CD1c-positive myeloid dendritic cell (primary cell): ENCODE results near the gene KIF19.
"Not testable (repeated sequence)": the region's sequence is repeated elsewhere in the genome, so short reads cannot be mapped to it uniquely, and the experiment has no call there.

Experiments used
- DNase-seq: peaks from one replicate; pipeline ENCODE4 v3.0.0-alpha.2; 2016; ENCODE audit errors: extremely low spot score

The KIF19 gene

GRCh38 chr17:74325743-74326379, at the start of gene KIF19:
Gene KIF19 (plus strand): TSS chr17:74326226. CDS start chr17:74326350, 124 bp downstream.
- peak; percentile 56 for DNase-seq

DNA sequence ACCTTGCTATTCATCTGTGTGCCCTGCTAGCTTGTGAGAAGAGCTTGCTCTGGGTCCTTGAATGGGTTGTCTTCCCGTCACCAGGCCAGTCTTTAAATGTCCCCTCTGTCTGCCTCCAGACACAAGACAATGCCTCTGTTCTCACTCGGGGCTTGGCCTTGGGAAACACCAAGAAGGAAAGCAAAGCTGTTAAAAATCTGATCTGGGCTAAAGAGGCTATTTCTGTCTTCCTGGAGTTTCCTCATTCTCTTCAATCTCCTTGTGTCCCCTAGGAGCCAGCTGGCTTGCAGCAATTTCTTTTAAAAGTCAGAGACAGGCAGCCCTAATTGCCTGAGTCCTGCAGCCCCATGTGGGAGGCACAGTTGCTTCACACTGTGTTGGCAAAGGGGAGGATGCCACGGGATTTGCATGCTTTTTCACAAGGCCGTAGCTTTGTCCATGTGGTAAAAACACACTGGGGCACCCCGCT, 49.5 kb upstream of the KIF19 start:
- DNase-seq: peak; percentile 57

DNA sequence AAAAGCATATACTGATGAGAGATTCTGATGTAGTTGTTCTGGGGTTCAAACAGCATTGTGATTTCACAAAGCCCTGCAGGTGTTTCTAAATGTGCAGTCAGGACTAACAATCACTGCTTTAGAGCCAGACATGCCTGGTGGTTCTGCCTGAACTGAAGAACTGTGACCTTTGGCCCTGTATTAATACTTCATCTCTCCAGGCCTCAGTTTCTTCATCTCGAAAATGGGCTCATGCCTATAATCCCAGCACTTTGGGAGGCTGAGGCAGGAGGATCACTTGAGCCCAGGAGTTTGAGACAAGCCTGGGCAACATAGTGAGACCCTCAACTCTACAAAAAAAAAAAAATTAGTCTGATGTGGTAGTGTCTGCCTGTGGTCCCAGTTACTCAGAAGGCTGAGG, 48.1 kb upstream of the KIF19 start:
- DNase-seq: no peak

GRCh38 chr17:74279617-74280016, 46.4 kb upstream of the KIF19 start:
- DNase-seq: not testable (repeated sequence)

- DNase-seq: peak; percentile 91
These were observed 45.9 kb upstream of the KIF19 start for GRCh38 chr17:74280093-74280513.

- no peak for DNase-seq
These were observed 44.2 kb upstream of the KIF19 start for GRCh38 chr17:74281799-74282198.

DNA sequence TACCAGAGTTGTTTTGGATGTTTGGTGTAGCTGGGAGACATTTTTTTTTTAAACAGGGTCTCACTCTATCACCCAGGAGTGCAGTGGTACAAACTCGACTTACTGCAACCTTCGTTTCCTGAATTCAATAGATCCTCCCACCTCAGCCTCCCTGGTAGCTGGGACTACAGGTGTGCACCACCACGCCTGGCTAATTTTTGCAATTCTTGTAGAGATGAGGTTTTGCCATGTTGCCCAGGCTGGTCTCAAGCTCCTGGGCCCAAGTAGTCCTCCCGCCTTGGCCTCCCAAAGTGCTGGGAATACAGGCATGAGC, 43.8 kb upstream of the KIF19 start:
- DNase-seq: not testable (repeated sequence)

DNA sequence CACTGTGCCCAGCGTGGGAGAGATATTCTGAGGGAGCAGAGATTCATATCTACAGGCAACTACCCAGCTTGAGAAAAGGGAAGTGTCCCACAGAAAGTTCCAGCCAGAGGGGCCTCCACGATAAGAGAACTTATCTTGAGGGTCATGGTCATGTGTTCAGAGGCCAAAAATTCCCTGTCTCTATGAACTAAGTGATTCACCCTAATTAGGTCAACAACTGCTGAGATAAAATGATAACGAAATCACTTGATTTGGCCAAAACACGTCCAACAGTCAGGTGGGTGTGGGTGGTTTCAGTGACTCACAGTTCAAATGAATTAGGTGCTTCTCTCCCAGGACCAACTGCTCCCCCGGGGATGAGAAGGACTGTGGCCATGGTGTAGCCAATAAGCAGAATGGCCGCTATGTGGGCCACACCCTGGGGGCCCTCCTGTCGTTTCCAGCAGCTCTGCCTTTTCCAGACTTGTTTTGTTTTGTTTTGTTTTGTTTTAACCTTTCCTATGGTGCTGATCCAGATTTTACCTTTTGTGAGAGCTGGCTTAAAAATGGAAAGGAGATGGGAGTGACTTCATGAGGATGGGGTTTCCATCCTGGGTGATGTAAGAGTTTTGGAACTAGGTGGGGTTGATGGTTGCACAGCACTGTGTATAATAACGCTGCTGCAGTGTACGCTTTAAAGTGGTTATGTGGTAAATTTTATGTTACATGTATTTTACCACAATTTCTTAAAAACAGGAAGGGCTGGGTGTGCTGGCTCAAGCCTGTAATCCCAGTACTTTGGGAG, 43.2 kb upstream of the KIF19 start:
- DNase-seq: peak; percentile 92

DNA sequence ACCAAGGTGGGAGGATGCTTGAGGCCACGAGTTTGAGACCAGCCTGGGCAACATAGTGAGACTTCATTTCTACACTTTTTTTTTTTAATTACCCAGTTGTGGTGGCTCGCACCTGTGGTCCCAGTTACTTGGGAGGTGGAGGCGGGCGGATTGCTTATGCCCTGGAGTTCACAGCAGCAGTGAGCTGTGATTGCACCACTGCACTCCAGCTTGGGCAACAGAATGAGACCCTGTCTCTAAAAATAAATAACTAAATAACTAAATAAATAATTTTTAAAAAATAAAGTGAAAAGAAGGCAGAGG, 42.7 kb upstream of the KIF19 start:
- no peak for DNase-seq

DNA sequence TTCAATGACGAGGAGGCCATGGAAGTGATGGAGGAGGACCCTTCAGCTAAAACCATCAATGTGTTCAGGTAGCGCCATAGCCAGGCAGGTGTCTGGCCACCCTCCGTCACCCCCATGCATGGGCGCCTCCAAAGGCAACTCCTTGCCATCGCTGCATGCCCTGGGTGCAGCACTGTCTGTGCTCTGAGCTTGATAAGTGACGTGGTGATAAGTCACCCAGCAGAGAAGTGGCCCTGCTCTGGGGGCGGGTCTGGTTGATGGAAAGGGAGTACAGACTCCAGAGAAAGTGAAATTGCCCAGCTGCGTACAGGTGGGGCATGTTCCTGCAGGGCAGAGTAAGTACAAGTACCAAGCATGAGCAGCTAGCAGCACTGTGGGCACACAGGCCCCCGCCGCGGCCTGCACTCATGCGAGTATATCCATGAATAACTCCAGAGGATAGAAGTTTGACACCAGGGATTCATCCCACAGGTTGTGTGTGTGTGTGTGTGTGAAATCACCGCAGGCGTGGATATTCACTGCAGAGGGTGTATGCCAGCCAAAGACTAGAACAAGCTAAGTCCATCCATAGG, 38.9 kb upstream of the KIF19 start:
- DNase-seq: no peak

DNA sequence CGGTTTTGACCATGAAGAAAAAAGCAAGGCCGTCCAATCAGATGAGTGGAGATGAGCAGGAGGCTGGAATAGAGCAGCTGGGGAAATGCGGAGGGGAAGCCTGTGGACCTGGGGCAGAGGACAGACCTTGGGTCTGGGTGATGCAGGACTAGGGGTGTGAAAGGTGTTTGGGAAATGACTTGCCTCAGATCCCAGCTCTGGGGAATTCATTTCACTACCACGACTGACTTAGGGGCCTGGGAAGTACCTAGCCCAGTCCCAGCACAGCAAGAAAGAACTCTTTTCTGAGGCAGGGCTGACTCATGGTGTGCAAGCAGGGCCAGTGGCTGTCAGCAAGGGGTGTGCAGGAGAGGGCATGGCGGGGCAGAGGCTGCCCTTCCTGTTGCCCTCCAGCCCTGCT, 37.2 kb upstream of the KIF19 start:
- DNase-seq: no peak

- DNase-seq: peak; percentile 28
These were observed 36.3 kb upstream of the KIF19 start for GRCh38 chr17:74289688-74290087.

DNA sequence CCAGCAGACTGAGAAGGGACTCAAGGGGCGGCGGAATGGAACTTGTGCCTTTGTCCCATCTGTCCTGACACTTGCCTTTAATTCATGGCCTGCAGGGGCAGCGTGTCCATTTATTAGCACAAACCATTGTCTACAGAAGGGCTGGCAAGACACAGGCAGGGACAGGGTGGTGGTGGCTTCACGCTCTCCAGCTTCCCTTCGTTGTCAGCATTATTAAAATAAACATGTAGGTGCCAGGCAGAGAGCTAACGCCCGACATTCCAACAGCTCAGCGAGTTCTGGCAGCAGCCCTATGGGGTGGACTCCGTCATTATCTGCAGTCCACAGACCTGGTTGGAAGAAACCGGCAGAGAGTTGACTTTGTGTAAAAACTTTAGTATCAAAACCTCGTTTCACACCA, 35.7 kb upstream of the KIF19 start:
- DNase-seq: no peak

DNA sequence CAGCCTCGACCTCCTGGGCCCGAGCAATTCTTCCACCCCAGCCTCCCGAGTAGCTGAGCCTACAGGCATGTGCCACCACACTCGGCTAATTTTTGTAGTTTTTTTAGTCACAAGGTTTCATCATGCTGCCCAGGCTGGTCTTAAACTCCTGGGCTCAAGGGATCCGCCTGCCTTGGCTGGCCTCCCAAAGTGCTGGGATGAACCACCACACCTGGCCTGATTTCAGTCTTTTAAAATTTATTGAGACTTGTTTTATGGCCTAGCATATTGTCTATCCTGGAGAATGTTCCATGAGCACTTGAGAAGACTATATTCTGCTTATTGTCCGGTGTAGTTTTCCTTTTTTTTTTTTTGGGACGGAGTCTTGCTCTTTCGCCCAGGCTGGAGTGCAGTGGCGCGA, 33.5 kb upstream of the KIF19 start:
- no peak for DNase-seq

DNA sequence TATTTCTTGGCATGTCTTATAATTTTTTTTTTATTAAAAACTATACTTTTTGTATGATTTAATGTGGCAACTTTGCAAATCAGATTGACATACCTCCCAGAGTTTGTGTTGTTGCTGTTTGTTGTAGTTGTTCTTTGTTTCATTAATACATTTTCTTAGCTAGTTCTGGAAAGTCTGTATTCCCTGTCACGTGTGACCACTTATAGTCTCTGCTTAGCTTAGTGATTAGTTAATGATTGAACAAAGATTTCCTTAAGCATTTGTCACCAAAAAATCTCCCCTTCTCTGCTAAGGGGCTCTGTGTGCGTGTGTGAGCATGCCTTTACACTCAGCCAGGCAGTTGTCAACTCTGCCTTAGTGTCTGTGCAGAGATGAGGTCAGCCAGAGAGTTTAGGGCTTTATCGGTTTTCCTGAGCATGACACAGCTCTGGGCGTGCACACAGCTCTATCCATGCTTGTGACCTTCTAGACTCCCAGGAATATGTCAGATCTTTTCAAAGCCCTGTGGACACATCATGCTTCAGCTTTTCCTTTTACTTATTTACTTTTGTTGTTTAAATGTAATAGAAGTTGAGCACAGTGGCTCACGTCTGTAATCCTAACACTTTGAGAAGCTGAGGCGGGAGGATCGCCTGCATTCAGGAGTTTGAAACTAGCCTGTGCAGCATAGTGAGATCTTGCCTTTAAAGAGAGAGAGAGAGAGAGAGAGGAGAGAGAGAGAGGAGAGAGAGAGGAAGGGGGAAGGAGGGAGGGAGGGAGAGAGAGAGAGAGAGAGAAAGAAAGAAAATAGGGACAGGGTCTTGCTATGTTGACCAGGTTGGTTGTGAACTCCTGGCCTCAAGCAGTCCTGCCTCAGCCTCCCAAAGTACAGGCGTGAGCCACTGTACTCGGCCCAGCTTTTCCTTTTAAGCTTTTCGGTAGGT, 30.1 kb upstream of the KIF19 start:
- DNase-seq: no peak

DNA sequence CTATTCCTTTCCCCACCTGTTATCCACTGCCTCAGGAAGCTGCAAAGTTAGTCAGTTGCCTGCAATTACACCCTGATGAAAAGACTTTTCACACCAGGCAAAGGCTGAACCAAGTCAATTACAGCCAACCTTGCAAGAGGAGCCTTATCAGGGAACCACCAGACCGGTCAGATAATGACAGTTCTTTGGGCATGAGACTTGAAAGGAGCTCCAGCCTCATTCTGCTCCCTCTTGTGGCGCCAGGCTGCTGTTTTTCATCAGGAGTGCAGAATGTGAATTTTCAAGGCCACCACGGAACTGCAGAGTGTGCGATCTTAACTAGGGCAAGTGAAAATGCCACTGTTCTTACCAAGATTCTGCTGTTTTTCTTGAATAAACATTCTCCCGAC, 29.5 kb upstream of the KIF19 start:
- peak; percentile 67 for DNase-seq

DNA sequence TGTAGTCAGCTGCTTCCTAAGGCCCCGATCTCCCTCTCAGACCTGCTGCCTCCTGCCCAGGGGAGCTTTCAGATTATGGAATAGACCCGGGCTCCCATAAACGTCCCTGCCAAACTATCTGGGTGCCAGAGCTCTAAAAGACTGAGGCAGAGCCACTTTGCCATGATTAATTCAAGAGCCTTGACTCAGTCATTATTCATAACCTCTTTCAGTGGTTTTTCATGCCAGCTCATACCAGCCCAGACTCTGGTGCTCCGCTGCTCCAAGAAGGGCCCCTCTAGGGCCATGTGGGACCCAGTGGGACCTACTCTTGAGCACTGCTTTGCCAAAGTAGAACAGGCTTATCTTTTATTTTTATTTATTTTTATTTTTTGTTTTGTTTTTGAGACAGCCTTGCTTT, 28.1 kb upstream of the KIF19 start:
- DNase-seq: no peak

GRCh38 chr17:74298778-74299177, 27.2 kb upstream of the KIF19 start:
- no peak for DNase-seq

DNA sequence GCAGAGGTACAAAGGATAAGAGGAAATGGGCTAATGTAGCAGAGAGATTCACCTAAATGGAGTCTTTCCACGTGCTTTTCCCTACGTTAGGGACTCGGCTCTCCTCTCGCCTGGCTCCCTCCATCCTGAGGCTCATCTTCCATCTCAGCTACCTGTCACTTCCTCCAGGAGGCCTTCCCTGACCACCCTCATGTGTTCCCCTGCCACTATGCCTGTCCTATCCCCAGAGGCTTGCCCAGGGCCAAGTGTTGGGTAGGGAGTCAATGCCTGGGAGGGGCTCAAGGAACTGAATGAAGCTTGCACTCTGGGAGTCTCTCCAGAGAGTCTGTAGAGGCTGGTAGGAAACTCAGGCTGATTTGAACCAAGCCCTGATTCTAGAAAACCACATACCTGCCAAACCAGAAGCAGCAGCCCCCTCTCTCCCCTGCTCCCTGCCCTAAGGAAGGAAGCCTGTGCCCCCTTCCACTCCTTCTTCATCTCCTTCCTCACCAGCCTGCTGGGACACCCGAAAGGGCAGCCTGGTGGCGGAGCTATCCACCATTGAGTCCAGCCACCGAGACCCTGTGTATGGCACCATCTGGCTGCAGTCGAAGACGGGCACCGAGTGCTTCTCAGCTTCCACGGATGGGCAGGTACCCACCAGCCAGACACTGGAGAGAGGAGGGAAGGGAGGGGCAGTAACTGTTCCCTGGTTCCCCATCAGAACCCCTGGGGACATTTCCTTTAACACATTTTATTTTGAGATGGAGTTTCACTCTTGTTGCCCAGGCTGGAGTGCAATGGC, 26.6 kb upstream of the KIF19 start:
- no peak for DNase-seq

DNA sequence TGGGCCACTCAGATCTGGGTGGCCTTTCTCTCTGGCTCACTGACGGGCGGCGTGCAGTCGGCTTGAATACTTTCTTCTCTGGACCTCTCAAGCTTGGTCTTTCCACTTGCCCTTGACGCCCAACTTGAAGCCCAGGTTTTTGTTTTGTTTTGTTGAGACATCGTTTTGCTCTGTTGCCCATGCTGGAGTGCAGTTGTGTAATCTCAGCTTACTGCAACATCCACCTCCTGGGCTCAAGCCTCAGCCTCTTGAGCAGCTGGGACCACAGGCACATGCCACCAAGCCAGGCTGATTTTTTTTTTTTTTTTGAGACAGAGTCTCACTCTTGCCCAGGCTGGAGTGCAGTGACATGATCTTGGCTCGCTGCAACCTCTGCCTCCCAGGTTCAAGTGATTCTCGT, 22.7 kb upstream of the KIF19 start:
- no peak for DNase-seq

DNA sequence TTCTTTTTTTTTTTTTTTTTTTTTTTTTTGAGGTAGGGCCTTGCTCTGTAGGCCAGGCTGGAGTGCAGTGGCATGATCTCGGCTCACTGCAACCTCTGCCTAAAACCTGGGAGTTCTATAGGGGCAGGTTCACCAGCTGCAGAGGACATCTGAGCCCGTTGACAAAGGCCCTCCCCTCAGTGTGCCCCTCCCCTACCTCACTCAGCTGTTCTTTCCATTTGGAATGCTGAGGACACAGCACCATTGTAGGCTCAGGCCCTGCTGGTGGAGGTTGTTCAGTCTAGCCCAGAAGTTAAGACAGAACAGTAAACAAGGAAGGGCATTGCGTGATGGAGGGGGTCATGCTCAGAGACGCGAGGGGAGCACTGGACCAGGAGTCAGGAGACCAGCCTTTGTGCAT, 21.8 kb upstream of the KIF19 start:
- no peak for DNase-seq
